ENCODE measurements around the gene LGR5. TPM values are rescaled to one million over a fixed set of nuclear protein-coding genes. Genes with fewer than 3 reads are reported as not detected.

Gene LGR5
- total RNA-seq, 1 experiment from 2014 or later: 0.17 TPM

DNA sequence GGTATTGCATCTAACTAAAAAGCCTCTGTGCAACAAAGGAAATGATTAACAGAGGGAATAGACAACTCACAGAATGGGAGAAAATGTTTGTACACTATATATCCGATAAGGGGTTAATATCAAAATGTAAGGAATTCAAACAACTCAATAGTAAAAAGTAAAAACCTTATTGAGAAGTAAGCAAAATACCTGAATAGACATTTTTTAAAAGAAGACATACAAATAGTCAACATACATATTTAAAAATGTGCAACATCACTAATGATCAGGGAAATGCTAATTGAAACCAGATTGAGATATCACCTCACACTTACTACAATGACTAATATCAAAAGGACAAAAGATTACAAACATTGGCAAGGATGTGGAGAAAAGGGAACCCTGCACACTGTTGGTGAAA is 31.9 kb upstream of the LGR5 start (continued):
- TF ChIP-seq, protein P1, sequence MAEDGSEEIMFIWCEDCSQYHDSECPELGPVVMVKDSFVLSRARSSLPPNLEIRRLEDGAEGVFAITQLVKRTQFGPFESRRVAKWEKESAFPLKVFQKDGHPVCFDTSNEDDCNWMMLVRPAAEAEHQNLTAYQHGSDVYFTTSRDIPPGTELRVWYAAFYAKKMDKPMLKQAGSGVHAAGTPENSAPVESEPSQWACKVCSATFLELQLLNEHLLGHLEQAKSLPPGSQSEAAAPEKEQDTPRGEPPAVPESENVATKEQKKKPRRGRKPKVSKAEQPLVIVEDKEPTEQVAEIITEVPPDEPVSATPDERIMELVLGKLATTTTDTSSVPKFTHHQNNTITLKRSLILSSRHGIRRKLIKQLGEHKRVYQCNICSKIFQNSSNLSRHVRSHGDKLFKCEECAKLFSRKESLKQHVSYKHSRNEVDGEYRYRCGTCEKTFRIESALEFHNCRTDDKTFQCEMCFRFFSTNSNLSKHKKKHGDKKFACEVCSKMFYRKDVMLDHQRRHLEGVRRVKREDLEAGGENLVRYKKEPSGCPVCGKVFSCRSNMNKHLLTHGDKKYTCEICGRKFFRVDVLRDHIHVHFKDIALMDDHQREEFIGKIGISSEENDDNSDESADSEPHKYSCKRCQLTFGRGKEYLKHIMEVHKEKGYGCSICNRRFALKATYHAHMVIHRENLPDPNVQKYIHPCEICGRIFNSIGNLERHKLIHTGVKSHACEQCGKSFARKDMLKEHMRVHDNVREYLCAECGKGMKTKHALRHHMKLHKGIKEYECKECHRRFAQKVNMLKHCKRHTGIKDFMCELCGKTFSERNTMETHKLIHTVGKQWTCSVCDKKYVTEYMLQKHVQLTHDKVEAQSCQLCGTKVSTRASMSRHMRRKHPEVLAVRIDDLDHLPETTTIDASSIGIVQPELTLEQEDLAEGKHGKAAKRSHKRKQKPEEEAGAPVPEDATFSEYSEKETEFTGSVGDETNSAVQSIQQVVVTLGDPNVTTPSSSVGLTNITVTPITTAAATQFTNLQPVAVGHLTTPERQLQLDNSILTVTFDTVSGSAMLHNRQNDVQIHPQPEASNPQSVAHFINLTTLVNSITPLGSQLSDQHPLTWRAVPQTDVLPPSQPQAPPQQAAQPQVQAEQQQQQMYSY (CRISPR knock-in tag; IDR thresholded peaks at IDR 0.05): no peak
- TF ChIP-seq, protein P2, sequence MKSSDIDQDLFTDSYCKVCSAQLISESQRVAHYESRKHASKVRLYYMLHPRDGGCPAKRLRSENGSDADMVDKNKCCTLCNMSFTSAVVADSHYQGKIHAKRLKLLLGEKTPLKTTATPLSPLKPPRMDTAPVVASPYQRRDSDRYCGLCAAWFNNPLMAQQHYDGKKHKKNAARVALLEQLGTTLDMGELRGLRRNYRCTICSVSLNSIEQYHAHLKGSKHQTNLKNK (CRISPR knock-in tag; IDR thresholded peaks at IDR 0.05): no peak

DNA sequence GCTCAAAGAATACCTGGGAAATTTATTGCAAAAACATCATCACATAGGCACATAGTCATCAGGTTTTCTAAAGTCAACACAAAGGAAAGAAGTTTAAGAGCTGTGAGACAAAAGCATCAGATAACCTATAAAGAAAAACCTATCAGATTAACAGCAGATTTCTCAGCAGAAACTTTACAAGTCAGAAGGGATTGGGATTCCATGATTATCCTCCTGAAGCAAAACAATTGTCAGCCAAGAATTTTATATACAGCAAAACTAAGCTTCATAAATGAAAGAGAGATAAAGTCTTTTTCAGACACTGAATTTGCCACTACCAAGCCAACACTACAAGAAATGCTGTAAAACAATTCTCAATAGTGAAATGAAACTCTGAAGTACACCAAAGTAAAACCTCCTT is 28.8 kb upstream of the LGR5 start:
- H3K9me3 Mint-ChIP-seq: peaks cover 48% of the 10 kb centered on the region
- CTCF ChIA-PET: no interaction called here
- no peaks in the 10 kb centered on the region for H3K4me1 Mint-ChIP-seq
- POLR2A ChIA-PET: interaction anchor here (0.6 kb wide), 1 partner anchor 1418 kb away, joined by 4 read pairs; no protein-coding TSS in a partner anchor
- peaks cover 29% of the 10 kb centered on the region for H3K36me3 Mint-ChIP-seq
- no peak for TF ChIP-seq FOXP1 (CRISPR knock-in tag; IDR thresholded peaks at IDR 0.05; ENCODE audit: borderline replicate concordance)
- TF ChIP-seq ZNF317 (CRISPR knock-in tag; IDR thresholded peaks at IDR 0.05; ENCODE audit: borderline replicate concordance, low read depth): 0 out of 2 replicates have a peak, but pooled peaks have one; percentile 12
- TF ChIP-seq, protein P1 (CRISPR knock-in tag; IDR thresholded peaks at IDR 0.05): no peak
- DNase-seq (ENCODE audit: low spot score): no peak
- H3K27ac Mint-ChIP-seq: no peak overlapping the region
- no peak overlapping the region for H3K4me3 Mint-ChIP-seq
- ATAC-seq: no peak
- H3K27me3 Mint-ChIP-seq (ENCODE audit: low read depth): no peaks in the 10 kb centered on the region

DNA sequence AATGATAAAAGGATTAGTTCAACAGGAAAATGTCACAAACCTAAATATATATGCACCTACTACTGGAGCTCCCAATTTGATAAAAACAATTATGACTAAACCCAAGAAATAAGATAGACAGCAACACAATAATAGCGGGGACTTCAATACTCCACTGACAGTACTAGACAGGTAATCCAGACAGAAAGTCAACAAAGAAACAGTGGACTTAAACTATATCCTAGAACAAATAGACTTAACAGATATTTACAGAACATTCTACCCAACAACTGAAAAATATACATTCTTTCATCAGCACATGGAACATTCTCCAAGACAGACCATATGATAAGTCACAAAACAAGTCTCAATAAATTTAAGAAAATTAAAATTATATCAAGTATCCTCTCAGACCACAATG is 28.0 kb upstream of the LGR5 start:
- H3K4me3 Mint-ChIP-seq: no peak overlapping the region
- ChIA-PET CTCF (no interaction called here), POLR2A (no interaction called here)
- DNase-seq (ENCODE audit: low spot score) (no peak), ATAC-seq (no peak)
- H3K9me3 Mint-ChIP-seq: peaks cover 48% of the 10 kb centered on the region
- TF ChIP-seq TEAD4 (CRISPR knock-in tag; IDR thresholded peaks at IDR 0.05) (no peak), CBFB (CRISPR knock-in tag; IDR thresholded peaks at IDR 0.05; ENCODE audit: low read depth) (no peak), ZNF423 (CRISPR knock-in tag; IDR thresholded peaks at IDR 0.05) (no peak)
- H3K27me3 Mint-ChIP-seq (ENCODE audit: low read depth): no peaks in the 10 kb centered on the region
- no peaks in the 10 kb centered on the region for H3K4me1 Mint-ChIP-seq
- peaks cover 29% of the 10 kb centered on the region for H3K36me3 Mint-ChIP-seq
- no peak overlapping the region for H3K27ac Mint-ChIP-seq

DNA sequence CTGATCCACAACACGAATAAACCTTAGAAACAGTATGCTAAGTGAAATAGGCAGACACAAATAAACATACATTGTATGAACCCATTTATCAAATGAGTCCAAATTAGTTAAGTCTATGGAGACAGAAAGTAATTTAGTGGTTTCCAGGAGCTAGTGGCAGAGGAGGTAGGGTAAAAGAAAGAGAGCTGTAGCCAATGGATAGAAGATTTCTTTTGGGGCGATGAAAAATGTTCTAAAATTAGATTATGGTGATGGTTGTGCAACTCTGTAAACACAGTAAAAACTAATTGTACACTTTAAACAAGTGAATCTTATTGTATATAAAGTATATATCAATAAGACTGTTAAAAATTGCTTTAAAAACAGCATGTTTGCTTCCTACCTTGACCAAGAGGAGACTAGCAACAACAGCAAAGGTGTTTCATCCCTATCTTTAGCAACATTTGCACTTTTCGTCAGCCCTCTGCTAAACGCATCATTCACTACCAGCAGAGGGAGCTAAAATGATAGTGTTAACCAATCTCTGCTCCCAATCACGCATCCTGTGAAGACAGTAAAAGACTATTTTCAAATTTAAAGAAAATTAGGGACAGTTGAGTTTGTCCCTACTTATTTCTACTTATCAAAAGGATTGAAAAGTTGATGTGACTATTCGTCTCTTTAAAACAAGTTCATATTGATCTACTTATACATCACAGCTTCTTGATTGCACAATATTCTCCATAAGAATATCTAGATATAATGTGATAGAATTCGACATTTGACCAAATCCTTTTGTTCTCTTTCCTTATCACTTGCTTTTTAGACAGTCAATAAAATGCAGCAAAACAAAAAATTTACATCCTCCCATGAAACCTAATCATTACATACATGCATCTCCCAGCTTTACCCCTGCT is 24.0 kb upstream of the LGR5 start:
- ATAC-seq (peak; percentile 80), DNase-seq (ENCODE audit: low spot score) (no peak)
- TF ChIP-seq SMAD4 (CRISPR knock-in tag; IDR thresholded peaks at IDR 0.05): no peak
- TF ChIP-seq, protein P3, sequence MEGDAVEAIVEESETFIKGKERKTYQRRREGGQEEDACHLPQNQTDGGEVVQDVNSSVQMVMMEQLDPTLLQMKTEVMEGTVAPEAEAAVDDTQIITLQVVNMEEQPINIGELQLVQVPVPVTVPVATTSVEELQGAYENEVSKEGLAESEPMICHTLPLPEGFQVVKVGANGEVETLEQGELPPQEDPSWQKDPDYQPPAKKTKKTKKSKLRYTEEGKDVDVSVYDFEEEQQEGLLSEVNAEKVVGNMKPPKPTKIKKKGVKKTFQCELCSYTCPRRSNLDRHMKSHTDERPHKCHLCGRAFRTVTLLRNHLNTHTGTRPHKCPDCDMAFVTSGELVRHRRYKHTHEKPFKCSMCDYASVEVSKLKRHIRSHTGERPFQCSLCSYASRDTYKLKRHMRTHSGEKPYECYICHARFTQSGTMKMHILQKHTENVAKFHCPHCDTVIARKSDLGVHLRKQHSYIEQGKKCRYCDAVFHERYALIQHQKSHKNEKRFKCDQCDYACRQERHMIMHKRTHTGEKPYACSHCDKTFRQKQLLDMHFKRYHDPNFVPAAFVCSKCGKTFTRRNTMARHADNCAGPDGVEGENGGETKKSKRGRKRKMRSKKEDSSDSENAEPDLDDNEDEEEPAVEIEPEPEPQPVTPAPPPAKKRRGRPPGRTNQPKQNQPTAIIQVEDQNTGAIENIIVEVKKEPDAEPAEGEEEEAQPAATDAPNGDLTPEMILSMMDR (IDR thresholded peaks at IDR 0.05): peak; percentile 50
- no peak overlapping the region for H3K27ac Mint-ChIP-seq
- H3K4me1 Mint-ChIP-seq: no peaks in the 10 kb centered on the region
- H3K27me3 Mint-ChIP-seq (ENCODE audit: low read depth): no peaks in the 10 kb centered on the region
- ChIA-PET CTCF (interaction anchor here (0.6 to 1.8 kb wide), 8 partner anchors 12 to 339 kb away, joined by 3 to 11 read pairs (median 4); partner anchors contain the start of gene RAB21), POLR2A (no interaction called here)
- peaks cover 18% of the 10 kb centered on the region for H3K36me3 Mint-ChIP-seq
- no peak overlapping the region for H3K4me3 Mint-ChIP-seq
- H3K9me3 Mint-ChIP-seq: peaks cover 34% of the 10 kb centered on the region

Measured in WTC11 (cell line).